Fibroblast of villous mesenchyme (primary cell): ENCODE data around the gene TTC9B. TPM values are rescaled to one million over a fixed set of nuclear protein-coding genes. Genes with fewer than 3 reads are reported as not detected.

Experiments used
- DNase-seq: peaks from one replicate; pipeline ENCODE4 v3.0.0-alpha.2; 2010; ENCODE audit warnings: low read depth
- H3K4me3 ChIP-seq: 2 replicates; pipeline ENCODE4 v1.5.1; 2011; ENCODE audit warnings: low read depth, mild to moderate bottlenecking, low read length
- CTCF ChIP-seq: IDR thresholded peaks from 2 replicates; pipeline ENCODE4 v1.5.1; 2012; ENCODE audit warnings: low read depth, mild to moderate bottlenecking, low read length; ENCODE audit not compliant: insufficient read depth
- total RNA-seq: library from RNA; depleted of rRNA; stranded (reverse); fragments of >200 nt; gene quantifications from 2 replicates; pipeline ENCODE4 v1.2.3, GENCODE V29; 2012

The TTC9B gene
- total RNA-seq, result not detected in 2 replicates

- TF ChIP-seq CTCF, result no peak
- no peak for DNase-seq
- no peak within 1 kb of the TSS for H3K4me3 ChIP-seq
Measured at GRCh38 chr19:40217934-40218890, at the start of gene TTC9B. TSS of gene TTC9B (minus strand) at chr19:40218384. CDS start at chr19:40218381, 3 bp downstream.

GRCh38 chr19:40267601-40267997, 49.4 kb upstream of the TTC9B start:
- DNase-seq, result no peak
- H3K4me3 ChIP-seq, result no peak overlapping the region
- no peak for TF ChIP-seq CTCF

- DNase-seq, result no peak
Measured at GRCh38 chr19:40266912-40267600, 48.9 kb upstream of the TTC9B start.

GRCh38 chr19:40266119-40266518, 47.9 kb upstream of the TTC9B start:
- no peak overlapping the region for H3K4me3 ChIP-seq
- TF ChIP-seq CTCF, result no peak
- no peak for DNase-seq

More at GRCh38 chr19:40266912-40267600, 48.9 kb upstream of the TTC9B start:
- TF ChIP-seq CTCF, result no peak
- no peak overlapping the region for H3K4me3 ChIP-seq

GRCh38 chr19:40265763-40266099, 47.5 kb upstream of the TTC9B start:
- no peak for DNase-seq
- TF ChIP-seq CTCF, result no peak
- no peak overlapping the region for H3K4me3 ChIP-seq

GRCh38 chr19:40265055-40265762, 47.0 kb upstream of the TTC9B start:
- no peak for DNase-seq
- no peak for TF ChIP-seq CTCF

More at GRCh38 chr19:40265055-40265762, 47.0 kb upstream of the TTC9B start:
- H3K4me3 ChIP-seq, result no peak overlapping the region
